D721Med (cell line): Measurements from ENCODE around the gene CRACR2B.

Source experiments
- DNase-seq: peaks from one replicate; pipeline ENCODE4 v3.0.0; 2011; ENCODE audit warnings: low spot score; ENCODE audit not compliant: insufficient read length
- FAIRE-seq: peaks from 2 replicates; lab custom pipeline; 2011; peaks lifted over from hg19 to GRCh38; lab: Jason Lieb, UNC
- TF ChIP-seq, protein P1 (sequence below): IDR thresholded peaks from 2 replicates; pipeline ENCODE4 v1.5.1; 2012; ENCODE audit warnings: mild to moderate bottlenecking, control low read depth; ENCODE audit not compliant: insufficient read depth; ENCODE audit errors: missing control alignments

The CRACR2B gene

DNA sequence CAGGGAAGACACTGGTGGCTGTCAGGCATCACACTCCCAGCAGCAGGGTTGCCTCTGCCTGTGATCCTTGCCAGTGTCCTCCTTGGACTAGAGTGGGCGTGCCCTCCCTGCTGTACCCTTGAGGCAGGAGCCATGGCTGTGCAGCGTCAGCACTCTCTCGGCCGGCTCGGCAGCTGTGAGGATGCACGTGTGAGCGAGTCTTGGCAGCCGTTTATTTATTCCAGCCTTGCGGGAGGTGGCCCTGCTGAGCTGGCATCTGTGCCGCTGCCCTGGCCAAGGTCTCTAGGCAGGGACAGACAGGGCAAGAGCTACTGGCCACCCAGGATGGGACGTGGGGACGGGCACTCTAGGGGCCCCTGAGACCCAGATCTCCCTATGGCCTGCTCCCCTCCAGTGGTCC lies 48.8 kb downstream of the CRACR2B start:
- TF ChIP-seq, protein P1, sequence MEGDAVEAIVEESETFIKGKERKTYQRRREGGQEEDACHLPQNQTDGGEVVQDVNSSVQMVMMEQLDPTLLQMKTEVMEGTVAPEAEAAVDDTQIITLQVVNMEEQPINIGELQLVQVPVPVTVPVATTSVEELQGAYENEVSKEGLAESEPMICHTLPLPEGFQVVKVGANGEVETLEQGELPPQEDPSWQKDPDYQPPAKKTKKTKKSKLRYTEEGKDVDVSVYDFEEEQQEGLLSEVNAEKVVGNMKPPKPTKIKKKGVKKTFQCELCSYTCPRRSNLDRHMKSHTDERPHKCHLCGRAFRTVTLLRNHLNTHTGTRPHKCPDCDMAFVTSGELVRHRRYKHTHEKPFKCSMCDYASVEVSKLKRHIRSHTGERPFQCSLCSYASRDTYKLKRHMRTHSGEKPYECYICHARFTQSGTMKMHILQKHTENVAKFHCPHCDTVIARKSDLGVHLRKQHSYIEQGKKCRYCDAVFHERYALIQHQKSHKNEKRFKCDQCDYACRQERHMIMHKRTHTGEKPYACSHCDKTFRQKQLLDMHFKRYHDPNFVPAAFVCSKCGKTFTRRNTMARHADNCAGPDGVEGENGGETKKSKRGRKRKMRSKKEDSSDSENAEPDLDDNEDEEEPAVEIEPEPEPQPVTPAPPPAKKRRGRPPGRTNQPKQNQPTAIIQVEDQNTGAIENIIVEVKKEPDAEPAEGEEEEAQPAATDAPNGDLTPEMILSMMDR: no peak
- DNase-seq (no peak), FAIRE-seq (no peak)

DNA sequence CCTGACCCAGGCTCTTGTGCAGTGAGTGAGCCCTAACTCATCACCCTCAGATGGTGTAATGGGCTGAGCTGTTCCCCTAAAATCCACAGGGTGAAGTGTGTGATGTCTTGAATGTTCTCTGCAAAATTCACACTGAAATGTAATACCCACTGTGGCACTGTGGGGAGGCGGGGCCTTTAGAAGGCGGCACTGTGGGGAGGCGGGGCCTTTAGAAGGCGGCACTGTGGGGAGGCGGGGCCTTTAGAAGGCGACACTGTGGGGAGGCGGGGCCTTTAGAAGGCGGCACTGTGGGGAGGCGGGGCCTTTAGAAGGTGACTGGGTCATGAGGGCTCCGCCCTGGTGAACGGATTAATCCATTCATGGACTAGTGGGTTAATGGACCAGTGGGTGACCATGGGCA lies 49.8 kb downstream of the CRACR2B start:
- FAIRE-seq (no peak), DNase-seq (no peak)
- TF ChIP-seq, protein P1: no peak

GRCh38 chr11:880447-880846 lies 52.7 kb downstream of the CRACR2B start:
- FAIRE-seq (no peak), DNase-seq (no peak)
- TF ChIP-seq, protein P1: no peak
